HUES48 (cell line): ENCODE measurements around the gene ARMC2.

ENCODE experiments used
- H3K27ac ChIP-seq: one replicate; pipeline ENCODE4 v1.7.0; 2013; ENCODE audit warnings: low read depth, low read length, inconsistent platforms
- H3K27me3 ChIP-seq: 2 replicates; pipeline ENCODE4 v1.6.1; 2013; ENCODE audit warnings: mild to moderate bottlenecking, low read length; ENCODE audit not compliant: control insufficient read depth, insufficient read depth
- H3K36me3 ChIP-seq: 2 replicates; pipeline ENCODE4 v1.6.1; 2013; ENCODE audit warnings: low read length; ENCODE audit not compliant: control insufficient read depth, insufficient read depth
- H3K4me1 ChIP-seq: 2 replicates; pipeline ENCODE4 v1.6.1; 2013; ENCODE audit warnings: mild to moderate bottlenecking, low read length; ENCODE audit not compliant: control insufficient read depth, insufficient read depth
- H3K4me3 ChIP-seq: 2 replicates; pipeline ENCODE4 v1.5.1; 2013; ENCODE audit warnings: mild to moderate bottlenecking, low read depth, low read length
- H3K9ac ChIP-seq: 2 replicates; pipeline ENCODE4 v1.6.1; 2013; ENCODE audit warnings: mild to moderate bottlenecking, low read depth, low read length, moderate library complexity
- H3K9me3 ChIP-seq: 2 replicates; pipeline ENCODE4 v1.6.1; 2013; ENCODE audit warnings: low read length; ENCODE audit not compliant: control insufficient read depth, insufficient read depth

The ARMC2 gene

GRCh38 chr6:108996208-108996607, 148.0 kb downstream of the ARMC2 start:
- H3K4me3 ChIP-seq, result no peak overlapping the region
- no peak overlapping the region for H3K9ac ChIP-seq
- no peaks in the 10 kb centered on the region for H3K27me3 ChIP-seq
- no peaks in the 10 kb centered on the region for H3K9me3 ChIP-seq
- no peaks in the 10 kb centered on the region; the same call in 1 of the 2 replicates for H3K4me1 ChIP-seq
- H3K36me3 ChIP-seq, result peaks cover 78% of the 10 kb centered on the region
- no peak overlapping the region for H3K27ac ChIP-seq

- H3K9me3 ChIP-seq, result no peaks in the 10 kb centered on the region
- H3K27ac ChIP-seq, result no peak overlapping the region
- no peaks in the 10 kb centered on the region for H3K27me3 ChIP-seq
- H3K36me3 ChIP-seq, result peaks cover 61% of the 10 kb centered on the region
- H3K9ac ChIP-seq, result no peak overlapping the region
- H3K4me1 ChIP-seq, result no peaks in the 10 kb centered on the region; the same call in 1 of the 2 replicates
- H3K4me3 ChIP-seq, result no peak overlapping the region
These were observed 150.3 kb downstream of the ARMC2 start for GRCh38 chr6:108998485-108998884.

GRCh38 chr6:108999428-108999827, 151.2 kb downstream of the ARMC2 start:
- H3K27me3 ChIP-seq, result no peaks in the 10 kb centered on the region
- H3K4me3 ChIP-seq, result no peak overlapping the region
- H3K4me1 ChIP-seq, result no peaks in the 10 kb centered on the region; the same call in 1 of the 2 replicates
- no peak overlapping the region for H3K9ac ChIP-seq
- H3K27ac ChIP-seq, result no peak overlapping the region
- peaks cover 52% of the 10 kb centered on the region for H3K36me3 ChIP-seq
- no peaks in the 10 kb centered on the region for H3K9me3 ChIP-seq

- Histone ChIP-seq H3K4me1 (no peaks in the 10 kb centered on the region; the same call in 1 of the 2 replicates), H3K27ac (no peak overlapping the region), H3K4me3 (no peak overlapping the region), H3K9me3 (no peaks in the 10 kb centered on the region), H3K27me3 (no peaks in the 10 kb centered on the region), H3K36me3 (peaks cover 48% of the 10 kb centered on the region), H3K9ac (no peak overlapping the region)
These were observed 152.1 kb downstream of the ARMC2 start for GRCh38 chr6:109000289-109000688.

- H3K9me3 ChIP-seq, result no peaks in the 10 kb centered on the region
- no peak overlapping the region for H3K4me3 ChIP-seq
- H3K27ac ChIP-seq, result no peak overlapping the region
- H3K27me3 ChIP-seq, result no peaks in the 10 kb centered on the region
- H3K9ac ChIP-seq, result no peak overlapping the region
- peaks cover 46% of the 10 kb centered on the region for H3K36me3 ChIP-seq
- no peaks in the 10 kb centered on the region; the same call in 1 of the 2 replicates for H3K4me1 ChIP-seq
These were observed 153.2 kb downstream of the ARMC2 start for GRCh38 chr6:109001291-109001894.

GRCh38 chr6:109002051-109002697, 154.0 kb downstream of the ARMC2 start:
- Histone ChIP-seq H3K9me3 (no peaks in the 10 kb centered on the region), H3K4me1 (peaks cover 7% of the 10 kb centered on the region), H3K27ac (no peak overlapping the region), H3K4me3 (no peak overlapping the region), H3K27me3 (no peaks in the 10 kb centered on the region), H3K9ac (no peak overlapping the region), H3K36me3 (peaks cover 42% of the 10 kb centered on the region)

GRCh38 chr6:109002882-109003281, 154.7 kb downstream of the ARMC2 start:
- H3K4me3 ChIP-seq, result no peak overlapping the region
- no peaks in the 10 kb centered on the region for H3K9me3 ChIP-seq
- peaks cover 35% of the 10 kb centered on the region for H3K36me3 ChIP-seq
- no peak overlapping the region for H3K27ac ChIP-seq
- H3K4me1 ChIP-seq, result peaks cover 12% of the 10 kb centered on the region
- no peak overlapping the region for H3K9ac ChIP-seq
- H3K27me3 ChIP-seq, result no peaks in the 10 kb centered on the region

- no peak overlapping the region for H3K27ac ChIP-seq
- H3K36me3 ChIP-seq, result no peaks in the 10 kb centered on the region; the same call in 1 of the 2 replicates
- no peaks in the 10 kb centered on the region for H3K27me3 ChIP-seq
- peaks cover 14% of the 10 kb centered on the region for H3K4me1 ChIP-seq
- no peak overlapping the region; the same call in 1 of the 2 replicates for H3K4me3 ChIP-seq
- no peaks in the 10 kb centered on the region for H3K9me3 ChIP-seq
- H3K9ac ChIP-seq, result no peak overlapping the region
These were observed 158.6 kb downstream of the ARMC2 start for GRCh38 chr6:109006818-109007217.

- Histone ChIP-seq H3K4me3 (peak overlapping the region; percentile 88), H3K27ac (no peak overlapping the region), H3K9ac (no peak overlapping the region)
These were observed 159.3 kb downstream of the ARMC2 start for GRCh38 chr6:109007521-109007920.

GRCh38 chr6:109008054-109008453, 159.8 kb downstream of the ARMC2 start:
- Histone ChIP-seq H3K4me3 (peak overlapping the region; percentile 88), H3K9ac (no peak overlapping the region), H3K4me1 (peaks cover 14% of the 10 kb centered on the region), H3K9me3 (no peaks in the 10 kb centered on the region), H3K27me3 (no peaks in the 10 kb centered on the region), H3K27ac (no peak overlapping the region), H3K36me3 (no peaks in the 10 kb centered on the region)

More at GRCh38 chr6:109007521-109007920, 159.3 kb downstream of the ARMC2 start:
- Histone ChIP-seq H3K4me1 (peaks cover 14% of the 10 kb centered on the region), H3K36me3 (no peaks in the 10 kb centered on the region), H3K9me3 (no peaks in the 10 kb centered on the region), H3K27me3 (no peaks in the 10 kb centered on the region)

- peak overlapping the region; percentile 88 for H3K4me3 ChIP-seq
- H3K9ac ChIP-seq, result peak overlapping the region; percentile 68
- no peaks in the 10 kb centered on the region for H3K9me3 ChIP-seq
- H3K27me3 ChIP-seq, result no peaks in the 10 kb centered on the region
- H3K36me3 ChIP-seq, result no peaks in the 10 kb centered on the region
- H3K27ac ChIP-seq, result peak overlapping the region; percentile 80
- H3K4me1 ChIP-seq, result peaks cover 14% of the 10 kb centered on the region
These were observed 160.5 kb downstream of the ARMC2 start for GRCh38 chr6:109008537-109009235.
